Measurements from ENCODE around the gene NCAPH2.
A peak's percentile ranks its signal among the peaks of the same experiment; 100 is the strongest.

The NCAPH2 gene

DNA sequence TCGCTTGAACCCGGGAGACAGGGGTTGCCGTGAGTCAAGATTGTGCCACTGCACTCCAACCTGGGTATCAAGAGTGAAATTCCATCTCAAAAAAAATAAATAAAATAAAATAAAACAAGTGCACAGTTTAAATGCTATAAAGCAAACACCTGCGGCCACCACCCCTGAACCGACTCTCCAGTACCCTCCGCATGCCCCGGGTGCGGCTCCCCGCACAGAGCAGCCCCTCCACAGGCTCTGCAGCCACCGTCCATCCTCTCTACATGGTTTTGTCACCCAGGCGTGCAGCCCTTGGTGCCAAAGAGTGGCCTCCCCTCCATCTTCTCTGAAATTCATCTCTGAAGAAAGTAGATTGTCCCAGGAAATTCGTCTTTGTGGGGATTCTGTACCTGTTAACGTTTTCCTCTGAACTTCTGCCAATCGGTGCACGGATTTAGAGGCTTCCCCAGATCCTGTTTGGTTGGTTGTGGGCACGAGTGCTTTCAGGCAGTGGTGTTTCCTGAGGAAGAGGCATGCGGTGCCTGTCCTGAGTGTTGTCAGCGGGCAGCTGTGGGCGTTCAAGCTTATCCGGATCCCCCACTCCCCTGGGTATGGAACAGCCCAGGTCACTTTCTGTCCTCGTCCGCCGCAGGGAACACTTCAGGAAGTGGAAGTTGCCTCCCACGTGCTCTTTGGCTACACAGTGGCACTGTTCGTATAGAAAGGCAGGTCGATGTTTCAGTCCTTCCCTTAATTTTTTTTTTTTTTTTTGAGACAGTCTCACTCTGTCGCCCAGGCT, 17.3 kb upstream of the NCAPH2 start:
- no peak for DNase-seq (ENCODE audit: low read depth)

DNA sequence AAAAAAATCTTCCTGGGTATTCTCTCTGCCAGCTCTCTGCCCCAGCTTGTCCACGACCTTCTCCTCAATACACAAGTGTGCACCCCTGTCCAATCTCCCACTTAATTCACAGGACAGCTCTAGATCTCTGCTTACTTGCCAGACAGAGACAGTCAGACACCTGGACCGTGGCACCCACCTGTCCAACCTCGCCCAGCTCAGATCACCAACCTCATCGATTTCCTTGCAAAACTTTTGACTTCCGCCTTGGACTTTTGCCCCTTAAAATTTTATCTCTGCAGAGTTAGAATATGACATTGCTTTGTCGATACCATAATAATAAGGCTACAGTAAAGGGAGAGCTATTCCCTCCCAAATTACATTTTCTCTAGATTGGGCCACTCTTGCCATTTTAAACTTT, 10.9 kb upstream of the NCAPH2 start:
- no peak for DNase-seq (ENCODE audit: low read depth)

- peak; percentile 57 for DNase-seq (ENCODE audit: low read depth)
Measured at GRCh38 chr22:50498322-50498890, 9.6 kb upstream of the NCAPH2 start.

DNA sequence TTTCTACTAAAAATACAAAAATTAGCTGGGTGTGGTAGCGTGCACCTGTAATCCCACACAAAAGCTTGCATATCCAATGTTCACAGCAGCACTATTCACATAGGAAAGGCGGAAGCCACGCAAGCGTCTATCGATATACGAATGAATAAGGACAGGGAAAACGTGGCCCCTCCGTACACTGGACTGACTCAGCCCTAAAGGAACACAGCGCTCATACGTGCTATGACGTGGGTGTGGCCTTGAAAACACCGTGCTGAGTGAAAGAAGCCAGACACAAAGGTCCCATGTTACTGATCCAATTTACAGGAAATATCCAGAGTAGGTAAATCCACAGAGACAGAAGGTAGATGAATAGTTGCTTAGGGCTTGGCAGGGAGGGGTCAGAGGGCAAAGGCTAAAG, 7.6 kb upstream of the NCAPH2 start:
- DNase-seq (ENCODE audit: low read depth), result no peak

DNA sequence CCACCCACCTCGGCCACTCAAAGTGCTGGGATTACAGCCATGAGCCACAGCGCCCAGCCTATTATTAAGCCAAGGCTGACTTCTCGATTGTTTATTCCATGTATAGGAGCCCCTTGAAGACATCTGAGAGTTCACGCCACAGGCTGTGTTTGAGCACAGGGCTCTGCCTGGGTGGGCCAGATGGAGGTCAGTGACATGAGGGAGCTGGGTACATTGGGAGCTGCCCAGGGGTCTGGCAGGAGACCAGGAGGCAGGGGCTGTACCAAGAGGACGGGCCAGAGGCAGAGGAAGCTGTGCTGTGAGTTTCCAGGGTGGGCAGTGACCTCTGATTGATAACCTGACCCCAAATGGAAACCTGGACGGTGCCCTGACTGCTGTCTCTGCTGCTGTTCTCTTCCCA, 5.9 kb upstream of the NCAPH2 start:
- no peak for DNase-seq (ENCODE audit: low read depth)

- DNase-seq (ENCODE audit: low read depth), result no peak
Measured at GRCh38 chr22:50502628-50503474, 5.2 kb upstream of the NCAPH2 start.

DNA sequence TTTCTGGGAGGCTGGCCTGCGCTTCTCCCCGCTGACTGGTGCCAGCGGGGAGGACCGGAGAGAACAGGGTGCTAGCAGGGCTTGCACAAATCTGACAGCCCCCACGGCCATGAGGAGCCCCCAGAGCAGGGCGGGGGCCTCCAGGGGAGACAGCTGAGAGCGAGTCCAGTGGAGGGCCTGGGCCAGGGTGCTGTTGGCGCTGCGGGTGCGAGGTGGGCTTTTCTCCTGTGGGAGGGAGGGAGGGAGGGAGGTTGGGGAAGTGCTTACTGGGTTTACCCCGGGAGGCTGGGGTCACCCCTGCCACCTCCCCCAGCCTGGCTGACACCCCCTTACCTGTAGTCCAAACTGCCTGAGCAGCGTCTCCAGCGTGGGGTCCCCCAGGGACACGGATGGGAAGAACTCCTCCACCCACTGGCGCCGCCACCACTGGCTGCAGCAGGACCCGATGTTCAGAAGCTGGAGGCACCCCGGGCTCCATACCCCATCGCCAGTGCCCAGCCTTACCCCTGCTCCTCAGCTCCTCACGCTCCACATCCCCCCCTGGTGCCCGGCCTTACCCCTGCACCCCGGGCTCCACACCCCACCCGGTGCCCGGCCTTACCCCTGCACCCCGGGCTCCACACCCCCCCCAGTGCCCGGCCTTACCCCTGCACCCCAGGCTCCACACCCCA, 4.4 kb upstream of the NCAPH2 start:
- no peak for DNase-seq (ENCODE audit: low read depth)

GRCh38 chr22:50504369-50505211, 3.4 kb upstream of the NCAPH2 start:
- DNase-seq (ENCODE audit: low read depth), result no peak

DNA sequence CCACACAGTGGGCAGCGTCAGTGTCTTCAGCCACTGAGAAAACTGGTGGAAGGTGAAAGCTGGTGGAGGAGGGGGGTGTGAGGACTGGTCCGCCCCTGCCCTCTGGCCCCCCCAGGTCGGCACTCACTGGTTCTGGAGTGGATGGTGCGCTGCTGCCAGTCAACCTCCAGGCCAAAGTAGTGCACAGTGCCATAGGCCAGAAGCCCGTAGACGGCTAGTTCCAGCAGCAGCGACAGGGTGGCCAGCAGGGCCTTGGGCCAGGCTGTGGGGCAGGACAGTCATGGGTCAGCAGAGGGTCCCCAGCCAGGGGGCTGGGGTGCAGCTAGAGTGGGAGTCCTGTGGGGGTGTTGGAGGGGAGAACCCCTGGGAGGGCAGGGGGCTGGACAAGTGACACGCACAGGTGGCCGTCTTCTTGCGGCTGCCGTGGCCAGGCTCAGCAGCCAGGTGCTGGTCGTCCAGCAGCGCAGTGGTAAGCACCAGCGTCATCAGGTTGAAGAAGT, 2.7 kb upstream of the NCAPH2 start:
- no peak for DNase-seq (ENCODE audit: low read depth)

DNA sequence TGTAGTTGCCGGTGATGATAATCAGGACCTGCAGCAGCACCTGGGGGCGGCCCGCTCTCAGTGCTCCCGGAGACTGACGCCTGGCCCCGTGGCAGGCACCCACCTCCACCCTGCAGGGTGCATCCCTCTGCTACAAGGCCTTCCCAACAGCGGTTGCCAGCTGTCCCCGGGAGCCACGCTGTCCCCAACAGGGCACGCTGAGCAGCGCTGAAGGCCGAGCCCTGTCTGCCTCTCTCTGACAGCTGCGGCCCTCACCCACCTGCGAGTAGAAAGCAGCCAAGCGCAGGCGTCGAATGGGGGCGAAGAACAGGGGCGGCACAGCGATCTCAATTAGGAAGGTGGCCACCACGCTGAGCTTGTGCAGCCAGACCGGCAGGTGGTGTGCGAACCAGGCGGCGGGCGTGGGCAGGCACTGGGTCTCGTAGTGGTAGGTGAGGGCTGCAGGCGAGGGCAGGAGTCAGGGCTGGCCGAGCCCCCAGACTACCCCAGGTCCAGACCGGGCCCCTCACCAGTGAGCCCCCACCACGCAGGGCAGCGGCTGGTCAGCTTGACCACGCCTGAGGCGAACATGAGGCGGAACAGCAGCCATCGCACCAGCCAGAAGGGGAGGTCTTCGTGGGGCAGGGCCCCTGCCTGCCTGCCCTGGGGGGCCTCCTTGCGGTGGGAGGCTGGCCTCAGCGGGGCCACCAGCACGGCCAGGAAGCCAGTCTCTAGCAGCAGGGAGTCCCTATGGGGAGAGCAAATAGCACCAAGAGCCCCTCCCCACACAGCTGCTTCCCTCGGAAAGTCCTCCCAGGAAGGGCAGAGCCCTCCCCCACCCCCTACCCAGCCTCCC, 2.0 kb upstream of the NCAPH2 start:
- DNase-seq (ENCODE audit: low read depth), result no peak

- no peak for DNase-seq (ENCODE audit: low read depth)
Measured at GRCh38 chr22:50506611-50507420, 1.2 kb upstream of the NCAPH2 start.

DNA sequence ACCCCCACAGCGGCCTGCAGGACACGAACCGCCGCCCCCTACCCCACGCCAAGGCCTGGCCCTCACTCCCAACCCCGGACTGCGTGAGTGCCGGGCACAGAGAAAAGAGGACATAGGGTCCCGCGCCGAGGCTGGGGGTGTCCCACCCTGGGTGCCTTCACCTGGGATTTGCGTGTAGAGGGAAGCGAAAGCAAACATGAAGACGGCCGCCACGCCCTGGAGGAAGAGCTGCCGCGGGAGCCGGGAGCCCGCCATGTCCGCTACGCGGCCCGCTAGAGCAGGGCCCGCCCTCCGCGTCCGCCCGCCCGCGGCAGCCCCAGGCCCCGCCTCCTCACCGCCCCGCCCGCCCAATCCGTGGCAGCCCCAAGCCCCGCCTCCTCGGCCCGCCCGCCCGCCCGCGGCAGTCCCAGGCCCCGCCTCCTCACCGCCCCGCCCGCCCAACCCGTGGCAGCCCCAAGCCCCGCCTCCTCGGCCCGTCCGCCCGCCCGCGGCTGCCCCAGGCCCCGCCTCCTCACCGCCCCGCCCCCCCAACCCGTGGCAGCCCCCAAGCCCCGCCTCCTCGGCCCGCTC, 518 bp upstream of the NCAPH2 start, which contains the start of gene LMF2:
Gene LMF2, minus strand, starts transcription at position 282 of the 570 bp plus-strand sequence. Its CDS starts 27 bp downstream, at position 255.
- peak; percentile 90 for DNase-seq (ENCODE audit: low read depth)

DNA sequence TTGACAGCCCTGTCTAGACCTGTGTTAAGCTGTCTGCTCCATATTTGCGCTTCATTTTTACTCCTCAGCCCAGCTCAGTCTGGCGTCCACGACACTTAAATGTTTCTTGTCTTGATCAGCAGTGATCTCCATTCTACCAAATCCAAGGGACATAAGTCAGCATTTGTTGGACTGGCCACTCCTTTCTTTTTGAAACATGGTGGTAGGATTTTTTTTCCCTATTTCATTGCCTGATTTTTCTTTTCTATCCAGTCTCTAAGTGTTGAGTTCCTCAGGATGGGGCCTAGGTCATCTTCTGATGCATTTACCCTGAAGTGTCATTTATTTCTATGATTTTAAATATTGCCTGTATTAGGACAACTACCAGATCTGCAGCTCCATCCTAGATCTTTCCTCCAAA, 873 bp downstream of the NCAPH2 start:
- no peak for DNase-seq (ENCODE audit: low read depth)

GRCh38 chr22:50513175-50513574, 5.2 kb downstream of the NCAPH2 start:
- no peak for DNase-seq (ENCODE audit: low read depth)

DNA sequence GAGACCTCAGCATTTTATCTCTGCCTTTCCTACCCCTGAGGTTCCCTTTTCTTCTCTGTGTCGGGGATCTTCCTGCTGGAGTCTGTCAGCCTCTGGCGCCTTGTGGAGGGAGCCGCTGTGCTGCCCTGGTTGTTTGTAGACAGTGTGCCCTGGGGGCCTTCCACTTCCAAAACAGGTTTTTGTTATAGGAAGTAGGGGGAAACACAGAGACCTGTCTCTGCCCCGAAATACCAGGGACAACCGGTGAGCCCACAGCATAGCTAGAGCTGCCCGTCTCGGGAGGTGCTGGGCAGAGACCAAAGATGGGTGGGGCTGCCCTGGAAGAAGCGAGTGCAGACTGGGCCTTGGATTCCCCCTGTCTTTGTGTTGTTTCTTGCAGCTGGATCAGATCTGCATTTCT, 8.0 kb downstream of the NCAPH2 start:
- DNase-seq (ENCODE audit: low read depth), result no peak

- no peak for DNase-seq (ENCODE audit: low read depth)
Measured at GRCh38 chr22:50516891-50517290, 8.9 kb downstream of the NCAPH2 start.

GRCh38 chr22:50517495-50518260, 9.7 kb downstream of the NCAPH2 start:
- DNase-seq (ENCODE audit: low read depth), result no peak

- no peak for DNase-seq (ENCODE audit: low read depth)
Measured at GRCh38 chr22:50518606-50519005, 10.6 kb downstream of the NCAPH2 start.

Data from stimulated activated CD4-positive, alpha-beta T cell treated with anti-CD3 and anti-CD28 coated beads, Interleukin-2, amount 100 ng/mL, for 4 hours (primary cell).